DOHH2 (cell line): ENCODE measurements around the gene RNASE12.

ENCODE experiments used
- EZH2phosphoT487 ChIP-seq: fragments of 200-600 bp; sonication (generic); IDR thresholded peaks from 2 replicates; pipeline ENCODE4 v1.6.1; 2017; ENCODE audit warnings: borderline replicate concordance, mild to moderate bottlenecking, antibody characterized with exemption, low read length, moderate library complexity, mixed read lengths
- TF ChIP-seq, protein P1 (sequence below): fragments of 200-600 bp; sonication (generic); IDR thresholded peaks from one replicate; pipeline ENCODE4 v1.5.1; 2014; ENCODE audit warnings: antibody characterized with exemption, mild to moderate bottlenecking, low read depth, low read length; ENCODE audit not compliant: poor library complexity, severe bottlenecking

- TF ChIP-seq, protein P1, sequence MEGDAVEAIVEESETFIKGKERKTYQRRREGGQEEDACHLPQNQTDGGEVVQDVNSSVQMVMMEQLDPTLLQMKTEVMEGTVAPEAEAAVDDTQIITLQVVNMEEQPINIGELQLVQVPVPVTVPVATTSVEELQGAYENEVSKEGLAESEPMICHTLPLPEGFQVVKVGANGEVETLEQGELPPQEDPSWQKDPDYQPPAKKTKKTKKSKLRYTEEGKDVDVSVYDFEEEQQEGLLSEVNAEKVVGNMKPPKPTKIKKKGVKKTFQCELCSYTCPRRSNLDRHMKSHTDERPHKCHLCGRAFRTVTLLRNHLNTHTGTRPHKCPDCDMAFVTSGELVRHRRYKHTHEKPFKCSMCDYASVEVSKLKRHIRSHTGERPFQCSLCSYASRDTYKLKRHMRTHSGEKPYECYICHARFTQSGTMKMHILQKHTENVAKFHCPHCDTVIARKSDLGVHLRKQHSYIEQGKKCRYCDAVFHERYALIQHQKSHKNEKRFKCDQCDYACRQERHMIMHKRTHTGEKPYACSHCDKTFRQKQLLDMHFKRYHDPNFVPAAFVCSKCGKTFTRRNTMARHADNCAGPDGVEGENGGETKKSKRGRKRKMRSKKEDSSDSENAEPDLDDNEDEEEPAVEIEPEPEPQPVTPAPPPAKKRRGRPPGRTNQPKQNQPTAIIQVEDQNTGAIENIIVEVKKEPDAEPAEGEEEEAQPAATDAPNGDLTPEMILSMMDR = no peak
- no peak for TF ChIP-seq EZH2phosphoT487
These were observed 24.8 kb upstream of the RNASE12 start for GRCh38 chr14:20615996-20616395.
